HG03469 (cell line): Measurements from ENCODE around the gene CLEC4A.
"Not testable (repeated sequence)": the region's sequence is repeated elsewhere in the genome, so short reads cannot be mapped to it uniquely, and the experiment has no call there.

ENCODE experiments used
- ATAC-seq: cut with Tn5 transposase; IDR thresholded peaks from one replicate; pipeline ENCODE4 v1.9.1; 2021; ENCODE audit warnings: mild to moderate bottlenecking, moderate library complexity, moderate number of reproducible peaks; ENCODE audit not compliant: unreplicated experiment

CLEC4A gene

DNA sequence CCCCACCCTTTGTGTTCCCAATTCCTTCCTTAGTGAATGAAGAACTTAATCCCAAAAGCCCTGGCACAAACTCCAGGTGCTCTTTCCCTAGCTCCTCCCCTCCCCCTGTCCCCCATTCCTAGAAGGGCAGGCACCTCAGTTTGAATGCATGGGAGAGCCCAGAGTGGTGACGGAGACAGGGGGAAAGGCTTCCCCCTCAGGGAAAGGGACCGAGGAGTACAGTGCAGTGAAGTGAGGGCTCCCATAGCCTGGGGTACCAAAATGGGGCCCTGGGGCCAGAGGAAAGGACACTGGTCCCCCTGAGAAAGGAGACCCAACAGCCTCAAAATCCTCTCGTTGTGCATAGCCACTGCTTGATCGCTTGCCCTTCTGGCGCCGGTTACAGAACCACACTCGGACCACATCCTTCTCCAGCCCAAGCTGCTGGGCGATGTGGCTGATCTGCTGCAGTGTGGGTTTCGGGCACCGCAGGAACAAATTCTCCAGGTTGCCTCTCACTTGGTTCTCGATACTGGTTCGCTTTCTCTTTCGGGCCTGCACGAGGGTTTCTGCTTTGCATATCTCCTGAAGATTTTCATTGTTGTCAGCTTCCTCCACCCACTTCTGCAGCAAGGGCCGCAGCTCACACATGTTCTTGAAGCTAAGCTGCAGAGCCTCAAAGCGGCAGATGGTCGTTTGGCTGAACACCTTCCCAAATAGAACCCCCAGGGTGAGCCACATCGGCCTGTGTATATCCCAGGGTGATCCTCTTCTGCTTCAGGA is 10.4 kb downstream of the CLEC4A start:
- ATAC-seq = not testable (repeated sequence)

- ATAC-seq = not testable (repeated sequence)
Measured at GRCh38 chr12:8134398-8134930, 11.0 kb downstream of the CLEC4A start.

GRCh38 chr12:8141647-8142046 is 18.2 kb downstream of the CLEC4A start:
- not testable (repeated sequence) for ATAC-seq

DNA sequence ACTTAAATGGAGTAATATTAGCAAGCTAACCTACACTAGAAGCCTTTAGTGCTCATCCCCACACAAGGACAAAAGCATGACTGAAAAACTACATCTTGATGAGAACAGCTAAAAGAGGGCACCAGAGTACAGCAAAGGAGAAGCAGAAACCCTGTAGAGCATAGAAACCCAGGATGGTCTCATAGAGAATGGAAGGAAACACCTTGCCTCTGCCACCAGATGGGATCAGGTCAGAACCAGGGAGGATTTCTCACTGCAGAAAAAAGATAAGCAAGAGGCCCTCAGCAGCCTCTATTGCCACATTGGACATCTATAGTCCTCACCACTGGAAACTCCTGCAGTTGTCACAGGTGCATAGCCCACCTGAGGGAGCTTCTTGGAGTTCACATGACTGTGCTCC is 19.8 kb downstream of the CLEC4A start:
- ATAC-seq = no peak

DNA sequence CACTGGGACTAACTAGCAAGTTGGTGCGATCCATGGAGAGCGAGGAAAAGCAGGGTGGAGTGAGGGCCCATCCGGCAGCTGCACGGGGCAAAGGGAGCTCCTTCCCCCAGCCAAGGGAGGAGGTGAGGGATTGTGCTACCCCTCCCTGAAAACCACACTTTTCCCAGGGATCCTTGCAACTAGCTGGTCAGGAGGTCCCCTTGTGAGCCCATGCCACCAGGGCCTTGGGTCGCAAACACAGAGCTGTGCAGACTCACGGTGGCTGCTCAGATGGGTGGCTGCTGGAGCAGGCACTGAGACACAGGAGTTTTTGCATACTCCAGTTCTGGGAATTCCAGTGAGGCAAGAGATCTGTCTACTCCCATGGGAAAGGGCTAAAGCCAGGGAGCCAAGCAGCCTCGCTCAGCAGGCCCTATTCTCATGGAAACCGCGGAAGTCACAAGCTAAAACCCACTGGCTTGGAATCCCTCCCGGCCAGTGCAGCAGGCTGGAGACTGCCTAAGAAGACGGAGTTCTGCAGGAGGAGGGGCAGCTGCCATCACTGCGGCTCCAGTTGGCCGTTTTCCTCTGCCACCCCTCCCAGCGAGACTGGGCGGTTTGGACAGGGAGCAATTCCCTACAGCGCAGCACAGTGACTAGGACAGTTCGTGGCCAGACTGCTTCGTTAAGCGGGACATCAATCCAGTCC is 22.5 kb downstream of the CLEC4A start:
- ATAC-seq = no peak

DNA sequence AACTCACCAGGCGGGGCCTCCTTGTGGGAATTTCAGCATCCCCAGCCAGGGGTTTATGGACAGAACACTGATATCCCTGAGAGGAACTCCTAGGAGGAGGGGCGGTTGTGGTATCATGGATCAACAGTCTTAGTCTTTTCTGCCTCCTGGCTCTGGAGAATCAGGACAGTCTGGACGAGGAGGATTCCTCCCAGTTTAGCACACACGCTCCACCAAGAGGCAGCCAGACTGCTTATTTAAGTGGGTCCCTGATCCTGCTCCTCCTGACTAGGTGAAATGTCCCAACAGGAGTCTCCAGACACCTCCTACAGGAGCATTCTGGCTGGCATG is 23.0 kb downstream of the CLEC4A start:
- ATAC-seq = no peak

GRCh38 chr12:8154526-8154925 is 31.1 kb downstream of the CLEC4A start:
- no peak for ATAC-seq

DNA sequence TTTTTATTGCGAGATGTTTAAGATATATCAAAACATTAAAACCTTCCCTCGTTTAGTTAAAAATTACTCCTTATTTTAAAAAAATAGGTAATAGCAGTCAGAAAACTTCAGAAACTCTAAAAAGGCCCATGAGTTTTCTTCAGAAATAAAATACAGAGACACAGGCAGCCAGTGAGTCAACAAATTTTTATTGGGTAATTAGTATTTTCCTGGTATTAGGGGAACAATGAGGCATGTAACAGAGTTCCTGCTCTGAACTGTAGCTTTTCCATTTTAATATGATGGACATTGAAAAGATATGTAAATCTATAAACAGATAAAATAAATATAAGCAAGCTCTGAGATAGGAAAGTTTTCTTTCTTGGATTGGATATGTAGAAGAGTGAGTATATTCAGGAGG is 33.0 kb downstream of the CLEC4A start:
- ATAC-seq = no peak

DNA sequence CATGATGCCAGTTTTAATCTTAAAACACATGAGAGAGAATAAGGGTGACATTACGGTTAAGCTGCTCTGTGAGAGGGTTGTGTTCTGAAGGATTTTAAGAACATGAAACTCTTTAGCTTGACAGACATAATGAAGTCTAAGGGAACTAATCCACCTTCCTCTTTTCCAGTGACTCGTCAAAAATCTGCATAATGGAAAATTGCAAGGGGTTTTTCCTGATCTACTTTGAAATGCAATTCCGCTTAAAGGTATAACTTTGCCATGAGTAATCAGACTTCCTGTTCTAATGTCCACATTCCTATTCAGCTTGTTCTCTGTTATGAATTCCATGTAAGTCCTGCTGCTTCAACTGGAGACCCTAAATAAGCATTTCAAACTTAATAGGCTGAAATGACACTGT is 33.4 kb downstream of the CLEC4A start, which contains the start of gene ZNF705A:
Gene ZNF705A, plus strand, starts transcription at position 171 of the 400 bp plus-strand sequence. CDS start 15,611 bp downstream, outside the sequence.
- no peak for ATAC-seq

DNA sequence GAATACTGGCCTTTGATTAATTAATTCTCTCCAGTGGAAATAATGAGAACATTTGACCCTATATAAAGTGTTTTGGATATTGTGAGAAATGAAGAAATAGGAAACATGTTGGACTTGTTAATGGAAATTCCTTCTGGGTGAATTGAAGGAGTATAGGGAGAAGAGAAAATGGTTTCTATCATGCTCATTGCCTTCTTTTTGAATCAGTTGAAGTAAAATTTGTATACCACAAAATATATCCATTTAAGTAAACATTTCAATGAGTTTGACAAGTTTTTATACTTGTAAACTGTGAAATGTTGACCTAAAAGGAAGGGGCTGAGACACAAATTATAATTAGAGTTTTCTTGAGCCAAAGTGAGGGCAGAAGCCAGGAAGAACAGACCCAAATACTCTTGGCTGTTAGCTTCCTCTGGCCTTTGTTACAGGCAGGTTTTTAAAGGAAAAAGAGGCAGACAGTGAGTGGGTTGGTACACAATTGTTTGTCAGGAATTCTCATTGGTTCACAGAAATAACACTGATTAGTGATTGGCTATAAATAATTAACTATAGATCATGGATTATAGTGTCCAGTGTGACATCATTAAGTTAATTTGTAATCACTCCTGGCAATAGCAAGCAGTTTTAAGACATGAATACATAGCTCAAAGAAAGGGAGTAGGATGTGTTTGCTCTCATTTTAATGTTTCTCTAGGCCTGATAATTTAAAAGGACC is 34.2 kb downstream of the CLEC4A start:
- ATAC-seq = no peak

- not testable (repeated sequence) for ATAC-seq
Measured at GRCh38 chr12:8172911-8173310, 49.5 kb downstream of the CLEC4A start.

DNA sequence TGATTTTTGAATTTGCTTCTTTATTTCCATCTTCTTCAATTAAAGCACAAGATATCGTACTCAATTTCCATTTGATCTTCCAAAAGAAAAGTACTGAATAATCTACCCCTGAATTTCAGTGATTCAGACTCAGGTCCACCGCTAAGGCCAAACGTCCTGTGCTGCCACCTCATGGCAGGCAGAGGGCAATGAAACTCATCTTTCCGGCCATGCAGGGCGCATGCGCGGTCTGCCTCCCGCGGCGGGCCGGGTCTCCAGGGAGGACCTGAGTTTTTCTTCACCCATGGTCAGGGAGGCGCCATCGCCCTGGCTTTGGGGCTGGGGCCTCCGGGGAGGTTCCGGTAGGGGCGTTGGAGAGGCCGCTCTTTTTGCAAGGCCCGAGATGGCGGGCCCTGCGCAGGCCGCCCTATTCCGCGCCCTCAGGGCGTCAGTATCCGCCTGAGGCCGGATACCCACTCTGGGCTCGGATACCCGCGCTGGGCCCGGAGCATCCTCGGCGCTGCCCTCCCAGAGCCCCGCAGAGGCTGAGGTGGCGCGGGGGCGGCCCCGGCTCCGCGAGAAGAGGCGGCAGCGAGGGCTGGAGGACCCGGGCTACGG is 56.7 kb downstream of the CLEC4A start:
- not testable (repeated sequence) for ATAC-seq

DNA sequence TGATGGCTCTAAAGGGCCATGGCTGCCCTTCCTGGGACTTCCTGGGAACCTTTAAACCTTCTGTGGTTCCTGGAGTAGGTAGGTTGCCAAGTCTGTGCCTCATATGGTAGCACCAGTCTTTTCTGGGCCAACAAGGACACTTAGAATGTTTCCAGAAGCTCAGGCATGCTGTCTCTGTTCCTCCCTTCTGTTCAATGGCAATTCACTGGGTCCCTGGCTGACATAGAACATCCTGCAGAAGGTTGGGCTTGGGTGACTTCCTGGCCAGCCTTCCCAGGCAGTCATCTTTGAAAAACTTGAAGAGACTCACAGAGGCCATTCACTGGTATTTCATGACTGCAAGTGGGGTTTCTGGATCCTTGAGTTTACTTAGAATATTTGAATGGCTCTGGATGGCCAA is 57.9 kb downstream of the CLEC4A start:
- not testable (repeated sequence) for ATAC-seq

DNA sequence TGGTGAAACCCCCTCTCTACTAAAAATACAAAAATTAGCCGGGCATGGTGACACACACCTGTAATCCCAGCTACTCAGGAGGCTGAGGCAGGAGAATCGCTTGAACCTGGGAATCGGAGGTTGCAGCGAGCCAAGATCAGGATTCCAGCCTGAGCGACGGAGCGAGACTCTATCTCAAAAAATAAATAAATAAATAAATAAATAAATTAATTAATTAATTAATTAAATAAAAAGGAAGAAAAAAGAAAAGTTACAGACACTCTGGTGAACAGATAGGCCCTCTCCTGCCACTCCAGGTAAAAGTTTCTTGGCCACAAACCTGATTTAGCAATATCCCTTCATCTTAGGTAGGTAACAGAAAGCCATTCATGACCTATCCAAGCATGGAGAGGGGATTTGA is 59.5 kb downstream of the CLEC4A start:
- not testable (repeated sequence) for ATAC-seq

DNA sequence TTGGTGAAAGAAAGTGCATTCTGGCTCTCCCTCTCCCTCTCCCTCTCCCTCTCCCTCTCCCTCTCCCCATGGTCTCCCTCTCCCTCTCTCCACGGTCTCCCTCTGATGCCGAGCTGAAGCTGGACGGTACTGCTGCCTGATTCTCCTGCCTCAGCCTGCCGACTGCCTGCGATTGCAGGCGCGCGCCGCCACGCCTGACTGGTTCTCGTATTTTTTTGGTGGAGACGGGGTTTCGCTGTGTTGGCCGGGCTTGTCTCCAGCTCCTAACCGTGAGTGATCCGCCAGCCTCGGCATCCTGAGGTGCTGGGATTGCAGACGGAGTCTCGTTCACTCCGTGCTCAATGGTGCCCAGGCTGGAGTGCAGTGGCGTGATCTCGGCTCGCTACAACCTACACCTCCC is 59.9 kb downstream of the CLEC4A start:
- not testable (repeated sequence) for ATAC-seq

- ATAC-seq = not testable (repeated sequence)
Measured at GRCh38 chr12:8184206-8184605, 60.8 kb downstream of the CLEC4A start.

DNA sequence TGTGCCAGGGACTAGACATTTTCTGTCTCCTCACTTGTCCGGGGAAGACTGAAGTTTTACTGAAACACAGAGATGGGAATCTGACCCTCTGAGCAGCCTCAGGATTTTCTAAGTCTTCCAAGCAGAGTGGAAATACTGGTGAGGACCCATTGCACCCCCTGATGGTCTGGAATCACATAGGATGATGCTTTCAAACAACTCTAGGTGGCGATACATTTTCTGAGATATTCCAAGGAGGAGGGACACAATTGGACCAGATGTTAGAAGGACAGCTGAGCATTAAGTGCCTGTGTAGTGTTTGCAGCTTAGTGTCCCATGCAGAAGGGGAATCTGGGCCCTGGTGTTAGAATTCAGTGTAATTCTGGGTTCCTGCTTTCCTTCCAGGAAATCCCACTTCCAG is 64.7 kb downstream of the CLEC4A start:
- ATAC-seq = not testable (repeated sequence)
